22Rv1 (cell line): ENCODE data around the gene SLC35F1.

ENCODE experiments used
- H3K27ac ChIP-seq: fragments of 450-650 bp; 2 replicates; pipeline ENCODE4 v1.5.1; 2017
- CTCF ChIP-seq: fragments of 450-650 bp; IDR thresholded peaks from 2 replicates; pipeline ENCODE4 v1.5.1; 2017; ENCODE audit warnings: mild to moderate bottlenecking
- ZFX ChIP-seq: fragments of 450-650 bp; IDR thresholded peaks from 2 replicates; pipeline ENCODE4 v1.6.1; 2017; ENCODE audit warnings: antibody characterized with exemption, borderline replicate concordance

The SLC35F1 gene

GRCh38 chr6:118042855-118043254 is 135.8 kb downstream of the SLC35F1 start:
- no peak overlapping the region for H3K27ac ChIP-seq
- no peak for TF ChIP-seq ZFX
- no peak for TF ChIP-seq CTCF

GRCh38 chr6:118044275-118044674 is 137.2 kb downstream of the SLC35F1 start:
- H3K27ac ChIP-seq = no peak overlapping the region
- no peak for TF ChIP-seq ZFX
- TF ChIP-seq CTCF = no peak

- TF ChIP-seq CTCF (no peak), ZFX (no peak)
- no peak overlapping the region for H3K27ac ChIP-seq
Measured at GRCh38 chr6:118054082-118054481, 147.0 kb downstream of the SLC35F1 start.

GRCh38 chr6:118061666-118062065 is 154.6 kb downstream of the SLC35F1 start:
- no peak overlapping the region for H3K27ac ChIP-seq
- TF ChIP-seq ZFX = no peak
- no peak for TF ChIP-seq CTCF

GRCh38 chr6:118080547-118080946 is 173.5 kb downstream of the SLC35F1 start:
- TF ChIP-seq CTCF (peak; percentile 39), ZFX (no peak)

GRCh38 chr6:118083711-118084110 is 176.6 kb downstream of the SLC35F1 start:
- H3K27ac ChIP-seq = no peak overlapping the region
- TF ChIP-seq ZFX (no peak), CTCF (no peak)

More at GRCh38 chr6:118080547-118080946, 173.5 kb downstream of the SLC35F1 start:
- H3K27ac ChIP-seq = no peak overlapping the region

- TF ChIP-seq ZFX = no peak
- TF ChIP-seq CTCF = no peak
- no peak overlapping the region for H3K27ac ChIP-seq
Measured at GRCh38 chr6:118085665-118086064, 178.6 kb downstream of the SLC35F1 start.
